AG09309 (cell line): ENCODE measurements around the gene TBC1D9B.
A peak's percentile ranks its signal among the peaks of the same experiment; 100 is the strongest.

ENCODE experiments used
- DNase-seq: peaks from one replicate; pipeline ENCODE4 v3.0.0-alpha.2; 2010; ENCODE audit warnings: low read depth
- H3K4me3 ChIP-seq: 2 replicates; pipeline ENCODE4 v1.5.1; 2011; ENCODE audit warnings: mild to moderate bottlenecking, low read depth, low read length, moderate library complexity; ENCODE audit not compliant: control insufficient read depth
- TF ChIP-seq, protein P1 (sequence below): IDR thresholded peaks from 2 replicates; pipeline ENCODE4 v1.5.1; 2011; ENCODE audit warnings: mild to moderate bottlenecking, low read depth, low read length, inconsistent platforms; ENCODE audit not compliant: insufficient read depth, control insufficient read depth; ENCODE audit errors: missing control alignments

Gene TBC1D9B

DNA sequence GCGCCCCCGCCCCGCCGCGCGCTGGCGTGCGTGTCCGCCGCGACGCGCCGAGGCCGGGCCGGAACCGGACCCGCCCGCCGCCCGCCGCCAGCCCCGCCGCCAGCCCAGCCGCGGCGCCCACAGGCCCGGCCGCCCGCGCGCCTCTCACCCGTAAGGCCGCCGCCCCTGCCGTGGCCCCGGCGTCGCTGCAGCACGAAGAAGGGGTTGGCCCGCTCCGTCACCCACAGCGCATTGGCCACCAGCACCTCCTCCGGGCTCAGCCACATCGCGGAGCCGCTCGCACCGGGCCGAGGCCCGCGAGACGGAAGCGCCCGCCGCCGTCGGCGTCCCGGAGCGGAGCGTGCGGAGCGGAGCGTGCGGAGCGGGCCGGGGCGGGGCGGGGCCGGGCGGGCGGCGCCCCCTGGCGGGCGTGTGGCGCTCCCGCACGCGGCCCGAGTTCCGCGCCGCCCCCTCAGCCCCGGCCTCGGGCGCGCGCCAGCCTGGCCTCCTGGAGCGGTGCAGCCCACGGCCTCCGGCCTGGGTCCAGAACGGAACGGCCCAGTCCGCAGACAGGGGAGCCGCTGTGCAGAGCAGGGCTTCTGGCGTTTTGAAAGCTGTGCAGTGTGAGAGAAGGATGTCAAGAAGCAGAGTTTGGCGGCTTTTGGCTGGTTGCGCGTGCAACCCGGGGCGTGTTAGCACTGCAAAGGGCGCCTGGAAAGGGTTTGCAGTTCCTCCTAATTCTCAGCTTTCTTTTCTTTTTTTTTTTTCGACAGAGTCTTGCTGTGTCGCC lies at the start of gene TBC1D9B:
Gene TBC1D9B (minus strand): TSS at position 342 of the 769 bp plus-strand sequence. CDS start 76 bp downstream, at position 266.
- peak; percentile 1 for DNase-seq
- peak within 1 kb of the TSS; percentile 74 for H3K4me3 ChIP-seq
- TF ChIP-seq, protein P1, sequence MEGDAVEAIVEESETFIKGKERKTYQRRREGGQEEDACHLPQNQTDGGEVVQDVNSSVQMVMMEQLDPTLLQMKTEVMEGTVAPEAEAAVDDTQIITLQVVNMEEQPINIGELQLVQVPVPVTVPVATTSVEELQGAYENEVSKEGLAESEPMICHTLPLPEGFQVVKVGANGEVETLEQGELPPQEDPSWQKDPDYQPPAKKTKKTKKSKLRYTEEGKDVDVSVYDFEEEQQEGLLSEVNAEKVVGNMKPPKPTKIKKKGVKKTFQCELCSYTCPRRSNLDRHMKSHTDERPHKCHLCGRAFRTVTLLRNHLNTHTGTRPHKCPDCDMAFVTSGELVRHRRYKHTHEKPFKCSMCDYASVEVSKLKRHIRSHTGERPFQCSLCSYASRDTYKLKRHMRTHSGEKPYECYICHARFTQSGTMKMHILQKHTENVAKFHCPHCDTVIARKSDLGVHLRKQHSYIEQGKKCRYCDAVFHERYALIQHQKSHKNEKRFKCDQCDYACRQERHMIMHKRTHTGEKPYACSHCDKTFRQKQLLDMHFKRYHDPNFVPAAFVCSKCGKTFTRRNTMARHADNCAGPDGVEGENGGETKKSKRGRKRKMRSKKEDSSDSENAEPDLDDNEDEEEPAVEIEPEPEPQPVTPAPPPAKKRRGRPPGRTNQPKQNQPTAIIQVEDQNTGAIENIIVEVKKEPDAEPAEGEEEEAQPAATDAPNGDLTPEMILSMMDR: no peak

DNA sequence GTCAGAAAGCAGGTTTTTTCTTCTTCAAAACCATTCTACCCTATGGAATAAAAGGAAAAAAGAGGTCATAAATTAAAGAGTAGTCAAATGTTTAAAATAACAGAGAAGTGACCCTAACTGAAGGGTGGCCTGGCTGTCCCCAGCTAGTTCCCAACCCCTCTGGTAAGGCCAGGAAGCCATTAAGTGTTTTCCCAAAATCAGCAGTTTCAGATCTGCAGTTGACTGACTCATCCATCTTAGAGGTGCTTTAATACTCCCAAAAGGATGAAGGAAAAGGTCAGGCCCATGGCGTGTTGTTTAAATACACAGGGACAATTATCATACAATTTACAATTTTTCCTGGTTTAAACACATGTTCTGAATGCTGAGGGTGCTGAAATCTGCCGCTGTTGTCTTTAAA lies 47.9 kb upstream of the TBC1D9B start:
- DNase-seq: no peak

DNA sequence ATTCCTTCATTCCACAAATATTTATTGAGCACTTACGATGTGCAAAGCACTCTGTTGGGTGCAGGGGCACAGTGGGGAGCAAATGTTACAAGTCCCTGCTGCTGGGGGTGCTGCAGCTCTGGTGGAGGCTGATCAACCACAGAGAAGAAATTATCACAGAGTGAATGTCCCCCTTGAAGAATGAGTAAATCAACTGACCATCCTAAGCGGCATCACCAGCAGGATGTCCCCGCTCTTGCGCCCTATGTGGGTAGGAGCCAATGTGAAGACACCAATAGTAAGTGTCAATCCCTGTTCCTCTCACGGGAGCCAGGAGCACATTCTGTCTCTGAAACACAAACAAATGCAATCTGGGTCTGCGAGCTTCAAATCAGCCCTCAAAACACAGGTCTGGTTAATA lies 47.4 kb upstream of the TBC1D9B start:
- no peak overlapping the region for H3K4me3 ChIP-seq
- TF ChIP-seq, protein P1: no peak
- DNase-seq: no peak

More for the DNA sequence above, 47.9 kb upstream of the TBC1D9B start:
- TF ChIP-seq, protein P1: no peak
- H3K4me3 ChIP-seq: no peak overlapping the region

- TF ChIP-seq, protein P1: no peak
- DNase-seq: peak; percentile 52
- H3K4me3 ChIP-seq: no peak overlapping the region
These were observed 46.7 kb upstream of the TBC1D9B start for GRCh38 chr5:179954434-179954833.

- H3K4me3 ChIP-seq: no peak overlapping the region
- TF ChIP-seq, protein P1: no peak
- no peak for DNase-seq
These were observed 46.3 kb upstream of the TBC1D9B start for GRCh38 chr5:179953987-179954386.

GRCh38 chr5:179936976-179937681 lies 29.4 kb upstream of the TBC1D9B start:
- TF ChIP-seq, protein P1: no peak
- H3K4me3 ChIP-seq: no peak overlapping the region
- no peak for DNase-seq
